Upper lobe of left lung (tissue), 4 donors: ENCODE results near the gene TCEAL1.

ENCODE experiments used
- POLR2A ChIP-seq, 4 donors: fragments of 450-650 bp; IDR thresholded peaks; one replicate each; pipeline ENCODE4 v1.5.1; 2016 to 2017; ENCODE audit warnings: antibody characterized with exemption in 4 of 4, mild to moderate bottlenecking in 2 of 4
- TF ChIP-seq, protein P1 (sequence below), 6 experiments: fragments of 450-650 bp in 4 of 6; fragments of 200-600 bp in 2 of 6; sonication (generic) in 2 of 6; IDR thresholded peaks; one replicate each; pipeline ENCODE4 v1.5.1; 2016 to 2019; ENCODE audit warnings: antibody characterized with exemption in 6 of 6

DNA sequence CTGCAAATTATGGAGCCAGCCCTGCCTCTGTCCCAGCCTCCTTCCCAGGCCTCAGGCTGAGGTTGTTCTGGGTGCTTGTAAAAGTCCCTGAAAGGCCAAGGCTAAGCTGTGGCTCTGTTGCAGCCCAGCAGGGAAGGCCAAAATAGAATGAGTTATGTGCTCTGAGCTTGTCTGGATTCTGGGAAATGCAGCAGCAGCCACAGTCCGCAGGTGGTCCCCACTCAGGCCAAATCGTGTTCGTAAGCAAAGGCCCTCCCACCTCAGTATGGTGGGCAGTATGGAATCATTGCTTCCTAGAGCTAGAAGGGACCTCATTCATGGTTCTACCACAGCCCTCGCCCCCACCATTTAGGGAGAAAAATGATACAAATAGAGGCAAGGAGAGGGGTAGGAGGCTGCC, 4.7 kb upstream of the TCEAL1 start:
- TF ChIP-seq, protein P1, sequence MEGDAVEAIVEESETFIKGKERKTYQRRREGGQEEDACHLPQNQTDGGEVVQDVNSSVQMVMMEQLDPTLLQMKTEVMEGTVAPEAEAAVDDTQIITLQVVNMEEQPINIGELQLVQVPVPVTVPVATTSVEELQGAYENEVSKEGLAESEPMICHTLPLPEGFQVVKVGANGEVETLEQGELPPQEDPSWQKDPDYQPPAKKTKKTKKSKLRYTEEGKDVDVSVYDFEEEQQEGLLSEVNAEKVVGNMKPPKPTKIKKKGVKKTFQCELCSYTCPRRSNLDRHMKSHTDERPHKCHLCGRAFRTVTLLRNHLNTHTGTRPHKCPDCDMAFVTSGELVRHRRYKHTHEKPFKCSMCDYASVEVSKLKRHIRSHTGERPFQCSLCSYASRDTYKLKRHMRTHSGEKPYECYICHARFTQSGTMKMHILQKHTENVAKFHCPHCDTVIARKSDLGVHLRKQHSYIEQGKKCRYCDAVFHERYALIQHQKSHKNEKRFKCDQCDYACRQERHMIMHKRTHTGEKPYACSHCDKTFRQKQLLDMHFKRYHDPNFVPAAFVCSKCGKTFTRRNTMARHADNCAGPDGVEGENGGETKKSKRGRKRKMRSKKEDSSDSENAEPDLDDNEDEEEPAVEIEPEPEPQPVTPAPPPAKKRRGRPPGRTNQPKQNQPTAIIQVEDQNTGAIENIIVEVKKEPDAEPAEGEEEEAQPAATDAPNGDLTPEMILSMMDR (IDR thresholded peaks at IDR 0.05): no peak
- TF ChIP-seq POLR2A (IDR thresholded peaks at IDR 0.05): no peak
